K562 (cell line): ENCODE results near the gene ATXN1. TPM values are rescaled to one million over a fixed set of nuclear protein-coding genes. Genes with fewer than 3 reads are reported as not detected.

Experiments
- ATAC-seq: fragments of 200-7000 bp; cut with Tn5 transposase; 3 replicates; pipeline ENCODE4 v1.9.1; 2020; ENCODE audit warnings: moderate library complexity
- BruUV-seq: library from RNA; stranded (reverse); fragments of 400-500 nt; replicated peaks from 2 replicates; lab custom pipeline; 2021; lab: Mats Ljungman, UMichigan
- CTCF ChIA-PET: fragments of 300-600 bp; formaldehyde crosslinking; extraction: SDS; loops from one replicate; lab custom pipeline; 2021; ENCODE audit warnings: low intra/inter-chr PET ratio; lab: Yijun Ruan, JAX
- POLR2A ChIA-PET: fragments of 300-600, 350-650 bp; sonication (Branson Sonifier 250); formaldehyde crosslinking; extraction: SDS; loops from one replicate; lab custom pipeline; 2021; ENCODE audit warnings: antibody characterized with exemption, inconsistent platforms; lab: Yijun Ruan, JAX
- DNase-seq, 4 experiments: peaks; one replicate each; pipeline versions ENCODE4 v3.0.0 to v3.0.0-alpha.2; 2011 to 2018; ENCODE audit warnings: low spot score in 3 of 4, mixed read lengths in 3 of 4; ENCODE audit errors: extremely low read depth in 1 of 4
- FAIRE-seq: peaks from 2 replicates; lab custom pipeline; 2011; peaks lifted over from hg19 to GRCh38; lab: Jason Lieb, UNC
- H2AFZ ChIP-seq: 2 replicates; pipeline ENCODE4 v1.6.0; 2011; ENCODE audit warnings: low read depth, low read length, control low read depth, inconsistent platforms
- H3K27ac ChIP-seq: fragments of 200-600 bp; 3 replicates; pipeline ENCODE4 v1.8.0; 2011; ENCODE audit warnings: low read depth, mild to moderate bottlenecking, control low read depth, inconsistent platforms, low read length, moderate library complexity, mixed read lengths; ENCODE audit errors: extremely low read depth
- H3K27me3 ChIP-seq, 2 experiments: fragments of 300-600 bp in 1 of 2; 2 replicates in 1 of 2; 3 replicates in 1 of 2; pipeline versions ENCODE4 v1.6.0 to v1.8.0; 2011; ENCODE audit warnings: inconsistent platforms in 2 of 2, low read length in 2 of 2, mild to moderate bottlenecking in 1 of 2, mixed read lengths in 1 of 2, moderate library complexity in 1 of 2; ENCODE audit not compliant: control insufficient read depth in 2 of 2, insufficient read depth in 2 of 2
- H3K36me3 ChIP-seq: fragments of 300-600 bp; 3 replicates; pipeline ENCODE4 v1.8.0; 2011; ENCODE audit warnings: mild to moderate bottlenecking, low read length, inconsistent platforms; ENCODE audit not compliant: control insufficient read depth, insufficient read depth
- H3K4me1 ChIP-seq, 2 experiments: fragments of 200-600 bp in 1 of 2; replicated peaks in 1 of 2; 2 replicates in 1 of 2; 3 replicates in 1 of 2; pipeline versions ENCODE4 v1.5.1 to v1.8.0; 2011; ENCODE audit warnings: inconsistent platforms in 2 of 2, low read length in 2 of 2, mild to moderate bottlenecking in 1 of 2, mixed read lengths in 1 of 2, moderate library complexity in 1 of 2; ENCODE audit not compliant: control insufficient read depth in 2 of 2, insufficient read depth in 2 of 2
- H3K4me2 ChIP-seq: 2 replicates; pipeline ENCODE4 v1.6.1; 2011; ENCODE audit warnings: low read length, control low read depth, inconsistent platforms, mixed read lengths; ENCODE audit not compliant: insufficient read depth
- H3K4me3 ChIP-seq: fragments of 200-600 bp; sonication (generic), shearing (Covaris generic); 2 replicates; pipeline ENCODE4 v1.5.1; 2016; ENCODE audit warnings: control low read depth, inconsistent platforms
- H3K79me2 ChIP-seq: fragments of 200-600 bp; 3 replicates; pipeline ENCODE4 v1.8.0; 2011; ENCODE audit warnings: low read length, inconsistent platforms; ENCODE audit not compliant: control insufficient read depth, insufficient read depth
- H3K9ac ChIP-seq, 2 experiments: 2 replicates each; pipeline versions ENCODE4 v1.6.0 to v1.6.1; 2011; ENCODE audit warnings: low read depth in 2 of 2, low read length in 2 of 2, control low read depth in 1 of 2, inconsistent platforms in 1 of 2, mild to moderate bottlenecking in 1 of 2, mixed read lengths in 1 of 2; ENCODE audit not compliant: insufficient read depth in 1 of 2
- H3K9me1 ChIP-seq: one replicate; pipeline ENCODE4 v1.6.0; 2011; ENCODE audit warnings: inconsistent platforms, mild to moderate bottlenecking, low read length, moderate library complexity; ENCODE audit not compliant: control insufficient read depth, insufficient read depth
- H3K9me3 ChIP-seq: replicated peaks from 2 replicates; pipeline ENCODE4 v1.5.1; 2011; ENCODE audit warnings: low read depth, low read length, inconsistent platforms; ENCODE audit not compliant: control insufficient read depth, insufficient read depth
- H4K20me1 ChIP-seq: replicated peaks from 2 replicates; pipeline ENCODE4 v1.6.1; 2011; ENCODE audit warnings: low read length, inconsistent platforms, mixed read lengths; ENCODE audit not compliant: control insufficient read depth, insufficient read depth
- BRCA1 ChIP-seq, 2 experiments: fragments of 450-650 bp in 1 of 2; sonication (generic) in 1 of 2; formaldehyde crosslinking in 1 of 2; IDR thresholded peaks; 2 replicates each; pipeline versions ENCODE4 v1.5.0 to v1.6.1; 2017 to 2020; ENCODE audit warnings: mild to moderate bottlenecking in 1 of 2, missing genetic modification reagents in 1 of 2
- CEBPB ChIP-seq: fragments of 450-650 bp; IDR thresholded peaks from 2 replicates; pipeline ENCODE4 v1.6.1; 2016; ENCODE audit warnings: missing genetic modification characterization, missing compliant biosample characterization
- DNMT1 ChIP-seq: fragments of 450-650 bp; IDR thresholded peaks from 2 replicates; pipeline ENCODE4 v1.6.1; 2016; ENCODE audit warnings: antibody characterized with exemption, mild to moderate bottlenecking
- KDM2B ChIP-seq: fragments of 250-450 bp; sonication (Bioruptor Pico); IDR thresholded peaks from 2 replicates; pipeline ENCODE4 v1.8.0; 2021; ENCODE audit warnings: mild to moderate bottlenecking, moderate library complexity
- NCOA2 ChIP-seq, 2 experiments: fragments of 450-650 bp; IDR thresholded peaks; 2 replicates each; pipeline ENCODE4 v1.6.1; 2018; ENCODE audit warnings: mild to moderate bottlenecking in 2 of 2, moderate library complexity in 1 of 2; ENCODE audit not compliant: partially characterized antibody in 2 of 2
- NR2F6 ChIP-seq: fragments of 450-650 bp; formaldehyde crosslinking; IDR thresholded peaks from 2 replicates; pipeline ENCODE4 v1.4.0; 2020; ENCODE audit warnings: mild to moderate bottlenecking
- PHF8 ChIP-seq: fragments of 200-600 bp; sonication (generic); IDR thresholded peaks from 2 replicates; pipeline ENCODE4 v1.6.1; 2012; ENCODE audit warnings: mixed run types, mild to moderate bottlenecking, inconsistent platforms, low read length, moderate library complexity, borderline replicate concordance
- WHSC1 ChIP-seq: IDR thresholded peaks from one replicate; pipeline ENCODE4 v1.6.1; 2012; ENCODE audit warnings: low read length, control low read depth, inconsistent platforms
- ZNF408 ChIP-seq: fragments of 250-450 bp; sonication (Bioruptor Pico); IDR thresholded peaks from 2 replicates; pipeline ENCODE4 v1.4.0; 2020; ENCODE audit warnings: low read depth, mild to moderate bottlenecking, moderate library complexity
- ZNF707 ChIP-seq: fragments of 250-450 bp; sonication (Bioruptor Pico); conservative IDR thresholded peaks from 2 replicates; pipeline ENCODE4 v1.8.0; 2022; ENCODE audit warnings: inconsistent platforms, mild to moderate bottlenecking, moderate library complexity
- whole genome bisulfite sequencing: fragments of 100-300 bp; shearing (Covaris generic); methylation state at CpG from one replicate; pipeline ENCODE4 v1.1.6; 2016; ENCODE audit warnings: low coverage, mixed read lengths; ENCODE audit not compliant: insufficient coverage; ENCODE audit errors: missing lambda C conversion rate; 5-methylcytosine and 5-hydroxymethylcytosine counted together
- in situ Hi-C: fragments of 300-500 bp; cut with MboI; formaldehyde crosslinking; loops from 4 replicates; pipeline ENCODE4 v1.15.0; 2018; ENCODE audit warnings: inconsistent platforms, mixed read lengths
- intact Hi-C: fragments of 100-400 bp; cut with micrococcal nuclease; formaldehyde crosslinking; loops from 2 replicates; pipeline ENCODE4 v1.14.2; 2022
- polyA plus RNA-seq, 8 experiments: library from polyadenylated mRNA; depleted of rRNA in 4 of 8; stranded (reverse) in 5 of 8; unstranded in 3 of 8; fragments of >200 nt; fragmentation: Nextera tagmentation in 2 of 8; fragmentation: Illumina TruSeq in 1 of 8; extraction: Ambion mirVana in 2 of 8; extraction: Trizol in 1 of 8; gene quantifications; 2 replicates each; pipeline versions ENCODE4 v1.2.1 to v1.2.3, GENCODE V29; 2011 to 2014; ENCODE audit warnings: inconsistent platforms in 1 of 8, missing spikeins in 1 of 8
- total RNA-seq, 7 experiments: library from RNA; depleted of rRNA in 6 of 7; stranded (reverse); fragments of >200 nt in 6 of 7; fragmentation: Illumina TruSeq in 2 of 7; extraction: Trizol in 2 of 7; gene quantifications; 2 replicates each; pipeline versions ENCODE4 v1.2.1 to v1.2.3, GENCODE V29; 2011 to 2021; ENCODE audit warnings: low replicate concordance in 1 of 7
- TF ChIP-seq, protein P1 (sequence below): sonication (generic); formaldehyde crosslinking; IDR thresholded peaks from 2 replicates; pipeline ENCODE4 v1.9.0; 2022; ENCODE audit warnings: mild to moderate bottlenecking, missing genetic modification reagents
- TF ChIP-seq, protein P2 (sequence below): fragments of 250-450 bp; sonication (Bioruptor Pico); IDR thresholded peaks from 2 replicates; pipeline ENCODE4 v1.4.0; 2020; ENCODE audit warnings: mild to moderate bottlenecking

Gene ATXN1
- total and polyA plus RNA-seq, 9 of the 15 experiments (the other 6 are each of a cell fraction or from before 2014, with no cell fraction given): under 0.01 to 1.2 (median 0.58) TPM

DNA sequence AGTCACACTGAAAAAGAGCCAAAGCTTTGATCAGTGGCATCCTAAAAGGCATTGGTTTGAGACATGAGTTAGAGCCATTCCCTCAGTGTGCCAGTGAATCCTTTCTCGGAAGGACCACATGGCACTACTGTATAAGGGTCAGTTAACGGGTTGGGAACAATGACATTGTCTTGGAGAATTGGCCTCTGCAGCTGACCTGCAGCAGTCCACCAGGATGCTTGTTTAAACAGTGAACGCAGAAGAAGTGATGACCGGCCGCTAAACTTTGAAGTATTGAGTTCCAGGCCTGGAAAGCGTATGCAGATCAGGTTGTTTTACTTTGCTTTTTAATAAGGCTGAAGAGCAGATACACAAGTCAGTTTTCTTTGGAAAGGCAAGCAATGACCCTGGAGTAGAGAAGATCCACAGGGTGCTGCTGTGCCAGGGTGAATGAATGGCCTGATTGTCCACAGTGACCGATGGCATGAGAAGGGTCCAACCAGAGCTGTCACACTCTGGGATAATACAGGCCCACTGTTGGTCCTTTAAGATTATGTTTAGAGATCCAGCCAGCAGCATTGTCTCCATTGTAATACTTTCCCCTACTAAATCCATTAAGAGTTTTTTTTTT, 465.1 kb downstream of the ATXN1 start (continued):
- TF ChIP-seq, protein P1, sequence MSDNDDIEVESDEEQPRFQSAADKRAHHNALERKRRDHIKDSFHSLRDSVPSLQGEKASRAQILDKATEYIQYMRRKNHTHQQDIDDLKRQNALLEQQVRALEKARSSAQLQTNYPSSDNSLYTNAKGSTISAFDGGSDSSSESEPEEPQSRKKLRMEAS (CRISPR knock-in tag): no peak
- TF ChIP-seq WHSC1: no peak
- no peak for TF ChIP-seq BRCA1 (IDR thresholded peaks at IDR 0.05)
- no peak for TF ChIP-seq BRCA1 (CRISPR knock-in tag; IDR thresholded peaks at IDR 0.05)
- no peak for TF ChIP-seq ZNF707 (CRISPR knock-in tag)
- TF ChIP-seq NR2F6 (CRISPR knock-in tag): no peak
- no peak for TF ChIP-seq CEBPB (tag)
- TF ChIP-seq, all 486 proteins: peak for 0

DNA sequence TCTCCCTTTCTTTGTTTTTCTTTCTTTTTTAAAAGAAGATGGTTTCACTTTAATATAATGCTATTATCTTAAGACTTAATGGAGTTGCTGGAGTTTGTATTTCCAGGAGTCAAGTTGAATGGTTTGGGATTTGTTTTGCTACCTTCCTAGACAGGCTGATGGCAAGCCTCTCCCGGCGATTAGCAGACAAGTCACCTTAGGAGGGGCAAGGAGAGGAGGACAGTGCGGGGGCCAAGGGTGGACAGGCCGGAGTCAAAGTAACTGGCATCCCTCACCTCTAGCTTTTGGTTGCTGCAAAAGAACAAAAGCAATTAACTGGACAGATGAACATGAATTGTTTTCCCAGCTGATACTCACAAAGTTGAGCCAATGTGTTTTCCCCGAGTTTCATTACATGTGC, 465.8 kb downstream of the ATXN1 start:
- Histone ChIP-seq H3K4me2 (no peak overlapping the region), H4K20me1 (no peaks in the 10 kb centered on the region), H3K27me3 (no peaks in the 10 kb centered on the region), H3K9ac (no peak overlapping the region), H3K9me3 (no peaks in the 10 kb centered on the region), H3K27ac (no peak overlapping the region), H3K4me3 (no peak overlapping the region), H3K36me3 (peaks cover 65% of the 10 kb centered on the region; the same call in 2 of the 3 replicates), H2AFZ (no peak overlapping the region), H3K9me1 (no peaks in the 10 kb centered on the region), H3K4me1 (peaks cover 0 to 8% of the 10 kb centered on the region in 2 experiments; a peak in 3 of 5 replicates), H3K79me2 (no peaks in the 10 kb centered on the region)
- ChIA-PET POLR2A (interaction anchor here (1.9 kb wide), 1 partner anchor 9 kb away, joined by 5 read pairs; no protein-coding TSS in a partner anchor), CTCF (no interaction called here)
- FAIRE-seq: no peak
- DNase-seq: no peak
- intact Hi-C loops (no loop called here), in situ Hi-C loops (no loop called here)
- no peak for ATAC-seq
- no TSS peak for BruUV-seq
- TF ChIP-seq PHF8: no peak
- TF ChIP-seq ZNF408 (CRISPR knock-in tag): no peak
- TF ChIP-seq, protein P2, sequence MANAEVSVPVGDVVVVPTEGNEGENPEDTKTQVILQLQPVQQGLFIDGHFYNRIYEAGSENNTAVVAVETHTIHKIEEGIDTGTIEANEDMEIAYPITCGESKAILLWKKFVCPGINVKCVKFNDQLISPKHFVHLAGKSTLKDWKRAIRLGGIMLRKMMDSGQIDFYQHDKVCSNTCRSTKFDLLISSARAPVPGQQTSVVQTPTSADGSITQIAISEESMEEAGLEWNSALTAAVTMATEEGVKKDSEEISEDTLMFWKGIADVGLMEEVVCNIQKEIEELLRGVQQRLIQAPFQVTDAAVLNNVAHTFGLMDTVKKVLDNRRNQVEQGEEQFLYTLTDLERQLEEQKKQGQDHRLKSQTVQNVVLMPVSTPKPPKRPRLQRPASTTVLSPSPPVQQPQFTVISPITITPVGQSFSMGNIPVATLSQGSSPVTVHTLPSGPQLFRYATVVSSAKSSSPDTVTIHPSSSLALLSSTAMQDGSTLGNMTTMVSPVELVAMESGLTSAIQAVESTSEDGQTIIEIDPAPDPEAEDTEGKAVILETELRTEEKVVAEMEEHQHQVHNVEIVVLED (CRISPR knock-in tag): no peak
- TF ChIP-seq DNMT1: no peak
- TF ChIP-seq KDM2B: no peak
- no peak for TF ChIP-seq NCOA2 (IDR thresholded peaks at IDR 0.05; ENCODE audit: partially characterized antibody in 2 of 2)
- WGBS: 83% methylated on average over 5 of the region's 5 CpGs
